Measurements from ENCODE around the gene DHX40.

GRCh38 chr17:59542960-59543635, 22.3 kb upstream of the DHX40 start:
- TF ChIP-seq CTCF (IDR thresholded peaks at IDR 0.05) (no peak), POLR2A (IDR thresholded peaks at IDR 0.05) (no peak)

Data from body of pancreas (tissue), 4 donors.